ENCODE measurements around the gene XYLT2.
"Not testable (repeated sequence)": the region's sequence is repeated elsewhere in the genome, so short reads cannot be mapped to it uniquely, and the experiment has no call there.

XYLT2 gene

DNA sequence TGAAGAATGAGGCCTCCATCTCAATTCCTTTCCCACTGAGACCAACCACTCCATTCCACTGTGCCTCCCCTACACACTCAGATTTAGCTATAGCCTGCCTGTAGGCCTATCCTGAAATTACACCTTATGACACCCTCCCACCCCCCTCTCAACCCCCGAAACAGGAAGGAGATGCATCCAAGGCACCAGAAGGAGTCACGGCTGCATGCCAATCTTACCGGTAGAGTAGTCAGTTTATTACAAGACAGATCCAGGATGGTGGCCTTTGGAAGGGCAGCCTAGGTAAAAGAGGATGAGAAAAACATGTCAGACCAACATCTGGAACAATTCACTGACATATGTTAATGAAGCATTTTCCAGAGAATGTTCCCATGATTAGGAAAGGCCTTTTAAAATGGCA, 48.8 kb downstream of the XYLT2 start:
- Mint-ChIP-seq H3K9me3 (peaks cover 7% of the 10 kb centered on the region), H3K27me3 (ENCODE audit: low read depth) (no peaks in the 10 kb centered on the region), H3K36me3 (ENCODE audit: low read depth) (peaks cover 52% of the 10 kb centered on the region), H3K4me1 (ENCODE audit: low read depth) (peaks cover 20% of the 10 kb centered on the region), H3K4me3 (peak overlapping the region; percentile 100), H3K27ac (no peak overlapping the region)
- DNase-seq (ENCODE audit: low spot score), result no peak

DNA sequence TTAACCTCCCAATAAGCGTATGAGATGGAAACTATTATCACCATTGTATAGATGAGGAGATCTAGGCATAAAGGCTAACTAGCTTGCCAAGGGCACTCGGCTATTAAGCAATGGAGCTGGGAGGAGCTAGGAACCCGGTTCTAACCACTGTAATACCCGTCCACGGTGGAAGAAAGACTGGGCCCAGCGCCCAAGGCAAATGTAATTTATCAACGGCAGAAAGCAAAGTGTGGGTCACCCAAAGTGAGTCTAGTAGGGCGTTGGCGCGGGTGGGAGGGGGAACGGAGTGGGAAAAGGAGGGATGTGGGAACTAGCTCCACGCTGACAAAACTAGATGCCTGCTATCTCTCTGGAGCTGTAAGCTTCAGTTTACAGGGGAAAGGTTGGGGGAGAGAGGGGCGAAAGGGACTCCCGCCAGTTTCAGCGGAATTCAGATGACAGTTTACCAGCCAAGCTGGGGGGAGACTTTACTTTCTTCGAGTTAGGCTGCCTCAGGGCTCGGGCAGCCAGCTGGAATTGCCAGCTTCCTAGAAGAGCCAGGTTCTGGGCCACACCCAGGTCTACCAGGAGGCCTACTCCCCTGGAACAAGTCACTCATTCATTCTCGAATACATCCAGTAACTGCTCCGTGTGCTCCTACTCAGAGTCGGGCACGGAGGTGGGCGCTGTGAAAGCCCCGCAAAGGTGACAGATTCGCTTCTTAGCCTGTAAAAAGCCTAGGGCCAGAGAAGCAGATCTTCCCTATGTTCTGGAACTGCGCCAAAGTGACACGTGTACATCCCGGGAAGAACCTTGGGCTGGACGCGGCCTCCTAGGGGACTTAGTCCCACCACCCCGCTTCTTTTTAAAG, 50.6 kb downstream of the XYLT2 start:
- no peak for DNase-seq (ENCODE audit: low spot score)
- Mint-ChIP-seq H3K9me3 (peaks cover 8% of the 10 kb centered on the region), H3K36me3 (ENCODE audit: low read depth) (peaks cover 40% of the 10 kb centered on the region), H3K27me3 (ENCODE audit: low read depth) (no peaks in the 10 kb centered on the region), H3K4me3 (peak overlapping the region; percentile 100), H3K4me1 (ENCODE audit: low read depth) (peaks cover 20% of the 10 kb centered on the region), H3K27ac (peak overlapping the region; percentile 98)

DNA sequence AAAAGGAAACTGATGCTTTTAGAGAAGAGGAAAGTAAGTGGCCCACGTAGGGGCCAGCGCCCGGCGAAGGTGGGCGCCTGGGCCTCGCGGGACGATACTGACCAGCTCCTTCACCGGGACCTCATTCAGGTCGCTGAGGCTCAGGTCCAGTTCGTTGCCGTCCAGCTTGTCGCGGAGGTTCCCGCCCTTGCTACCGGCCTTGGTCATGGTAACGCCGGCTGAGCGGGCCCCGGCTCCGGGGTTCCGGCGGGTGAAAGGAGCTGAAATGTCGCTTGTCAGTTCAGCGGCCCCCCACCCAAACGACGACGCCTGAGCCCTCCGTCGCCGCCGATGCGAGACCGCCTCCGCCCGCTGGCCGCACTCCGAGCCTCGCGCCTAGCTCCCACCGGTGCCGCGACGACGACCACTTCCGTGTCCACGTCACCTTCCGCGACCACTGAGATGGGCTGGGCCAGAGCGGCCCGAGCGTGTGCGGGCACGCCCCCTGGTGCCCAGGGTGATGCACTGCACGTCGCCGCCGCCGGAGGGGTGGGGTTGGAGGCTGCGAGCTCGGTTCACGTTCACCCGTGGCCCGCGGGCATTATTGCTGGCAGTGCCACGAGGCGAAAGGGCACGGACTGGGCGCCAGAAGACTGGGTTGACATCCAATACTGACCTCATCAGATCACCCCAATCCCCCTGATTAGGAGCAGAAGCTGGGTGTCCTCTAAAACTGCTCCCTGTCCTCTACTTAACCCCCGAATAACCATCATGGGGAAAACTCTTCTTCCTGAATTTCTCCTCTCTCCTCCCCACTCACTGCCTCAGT, 51.4 kb downstream of the XYLT2 start, which contains the start of gene LRRC59:
TSS of gene LRRC59 (minus strand) at position 413 of the 808 bp plus-strand sequence. CDS start at position 207, 206 bp downstream.
- peak within 1 kb of the TSS; percentile 98 for H3K27ac Mint-ChIP-seq

DNA sequence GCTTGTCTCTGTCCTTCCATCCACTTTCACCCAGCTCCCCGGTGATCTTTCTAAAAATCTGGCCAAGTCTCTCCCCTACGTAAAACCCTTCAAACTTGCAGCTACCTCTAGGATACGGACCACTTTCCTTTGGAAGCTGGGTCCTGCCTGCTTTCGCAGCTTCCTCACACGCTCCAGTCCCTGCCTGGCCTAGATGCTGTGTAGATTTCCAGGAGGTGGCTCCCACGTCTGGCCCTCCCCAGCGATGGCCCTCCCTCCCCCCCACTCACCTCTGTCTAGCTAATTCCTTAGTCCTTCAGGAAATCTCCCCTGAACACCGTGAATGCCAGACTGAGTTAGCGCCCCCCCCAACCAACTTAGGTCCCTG, 52.0 kb downstream of the XYLT2 start:
- Mint-ChIP-seq H3K27ac (peak overlapping the region; percentile 98), H3K9me3 (peaks cover 8% of the 10 kb centered on the region), H3K4me1 (ENCODE audit: low read depth) (peaks cover 20% of the 10 kb centered on the region), H3K4me3 (peak overlapping the region; percentile 100), H3K36me3 (ENCODE audit: low read depth) (peaks cover 31% of the 10 kb centered on the region), H3K27me3 (ENCODE audit: low read depth) (no peaks in the 10 kb centered on the region)
- DNase-seq (ENCODE audit: low spot score), result no peak

More for the DNA sequence above, 51.4 kb downstream of the XYLT2 start, which contains the start of gene LRRC59:
- Mint-ChIP-seq H3K9me3 (peaks cover 8% of the 10 kb centered on the region), H3K27me3 (ENCODE audit: low read depth) (no peaks in the 10 kb centered on the region), H3K36me3 (ENCODE audit: low read depth) (peaks cover 33% of the 10 kb centered on the region), H3K4me1 (ENCODE audit: low read depth) (peaks cover 20% of the 10 kb centered on the region), H3K4me3 (peak within 1 kb of the TSS; percentile 100)
- DNase-seq (ENCODE audit: low spot score), result peak; percentile 92

DNA sequence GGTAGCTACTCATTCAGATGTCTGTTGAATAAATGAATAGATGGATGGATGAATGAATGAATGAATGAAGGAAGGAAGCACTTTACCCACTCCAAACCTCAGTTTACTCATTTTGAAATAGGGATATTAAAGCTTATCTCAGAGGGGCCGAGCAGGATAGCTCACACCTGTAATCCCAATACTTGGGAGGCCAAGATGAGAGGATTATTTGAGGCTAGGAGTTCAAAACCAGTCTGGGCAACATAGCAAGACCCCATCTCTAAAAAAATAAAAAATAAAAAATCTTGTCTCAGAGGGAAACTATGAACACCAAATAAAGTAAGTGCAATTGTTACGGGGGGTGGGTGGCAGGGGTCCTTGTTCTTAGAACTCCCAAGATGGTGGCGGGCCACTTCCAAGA, 52.7 kb downstream of the XYLT2 start:
- not testable (repeated sequence) for H3K9me3 Mint-ChIP-seq; H3K27ac Mint-ChIP-seq; DNase-seq (ENCODE audit: low spot score); H3K27me3 Mint-ChIP-seq (ENCODE audit: low read depth); H3K4me3 Mint-ChIP-seq
- peaks cover 18% of the 10 kb centered on the region for H3K4me1 Mint-ChIP-seq (ENCODE audit: low read depth)
- peaks cover 24% of the 10 kb centered on the region for H3K36me3 Mint-ChIP-seq (ENCODE audit: low read depth)

DNA sequence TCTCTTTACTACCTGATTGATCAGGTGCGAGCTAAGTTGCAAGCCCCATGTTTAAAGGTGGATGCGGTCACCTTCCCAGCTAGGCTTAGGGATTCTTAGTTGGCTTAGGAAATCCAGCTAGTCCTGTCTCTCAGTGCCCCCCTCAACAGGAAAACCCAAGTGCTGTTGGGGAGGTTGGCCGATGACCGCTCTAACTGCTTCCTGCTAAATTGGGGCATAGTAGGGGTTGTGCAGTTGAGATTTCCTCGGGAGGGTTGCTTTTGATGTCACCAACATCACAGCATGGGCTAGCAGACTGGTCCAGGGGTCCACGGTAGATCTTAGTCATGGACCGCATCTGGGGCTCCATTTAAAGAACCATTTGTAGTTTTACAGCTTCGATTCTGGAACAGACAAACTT, 53.7 kb downstream of the XYLT2 start:
- not testable (repeated sequence) for H3K27me3 Mint-ChIP-seq (ENCODE audit: low read depth); H3K4me3 Mint-ChIP-seq; H3K27ac Mint-ChIP-seq; H3K9me3 Mint-ChIP-seq; DNase-seq (ENCODE audit: low spot score)
- peaks cover 18% of the 10 kb centered on the region for H3K4me1 Mint-ChIP-seq (ENCODE audit: low read depth)
- peaks cover 18% of the 10 kb centered on the region for H3K36me3 Mint-ChIP-seq (ENCODE audit: low read depth)

DNA sequence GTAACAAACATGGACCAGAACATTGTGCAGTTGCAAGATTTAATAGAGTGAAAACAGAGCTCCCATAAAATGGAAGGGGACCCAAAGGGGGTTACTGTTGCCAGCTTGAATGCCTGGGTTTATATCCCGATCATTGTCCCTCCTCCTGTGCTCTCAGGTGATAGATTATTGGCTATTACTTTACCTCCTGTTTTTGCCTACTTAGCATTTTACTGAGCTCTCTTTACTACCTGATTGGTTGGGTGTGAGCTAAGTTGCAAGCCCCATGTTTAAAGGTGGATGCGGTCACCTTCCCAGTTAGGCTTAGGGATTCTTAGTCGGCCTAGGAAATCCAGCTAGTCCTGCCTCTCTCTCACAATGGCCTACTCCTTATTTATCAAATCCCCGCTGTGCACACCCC, 59.4 kb downstream of the XYLT2 start:
- not testable (repeated sequence) for H3K4me1 Mint-ChIP-seq (ENCODE audit: low read depth); H3K36me3 Mint-ChIP-seq (ENCODE audit: low read depth); DNase-seq (ENCODE audit: low spot score); H3K9me3 Mint-ChIP-seq; H3K4me3 Mint-ChIP-seq; H3K27ac Mint-ChIP-seq
- peaks cover 20% of the 10 kb centered on the region for H3K27me3 Mint-ChIP-seq (ENCODE audit: low read depth)

DNA sequence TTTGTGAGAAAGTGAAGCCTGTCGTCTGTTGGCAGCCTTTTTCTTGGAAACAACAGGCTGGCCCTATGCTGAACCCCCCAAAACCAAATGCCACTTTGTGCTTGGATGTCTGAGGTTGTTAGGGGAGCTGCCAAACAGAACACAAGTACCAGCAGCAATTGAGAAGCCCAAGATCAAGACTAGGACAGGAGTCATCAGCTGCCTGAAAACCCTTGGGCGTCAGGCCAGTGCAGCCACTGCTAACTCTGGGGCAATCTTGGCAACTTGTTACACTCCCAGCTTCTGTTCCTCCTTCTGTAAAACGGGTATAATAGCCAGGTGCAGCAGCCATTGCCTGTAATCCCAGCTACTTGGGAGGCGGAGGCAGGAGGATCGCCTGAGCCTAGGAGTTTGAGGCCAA, 60.7 kb downstream of the XYLT2 start:
- H3K27me3 Mint-ChIP-seq (ENCODE audit: low read depth), result peaks cover 21% of the 10 kb centered on the region
- DNase-seq (ENCODE audit: low spot score), result no peak
- peaks cover 5% of the 10 kb centered on the region for H3K4me1 Mint-ChIP-seq (ENCODE audit: low read depth)
- H3K9me3 Mint-ChIP-seq, result no peaks in the 10 kb centered on the region
- no peak overlapping the region for H3K4me3 Mint-ChIP-seq
- H3K27ac Mint-ChIP-seq, result no peak overlapping the region
- H3K36me3 Mint-ChIP-seq (ENCODE audit: low read depth), result no peaks in the 10 kb centered on the region

DNA sequence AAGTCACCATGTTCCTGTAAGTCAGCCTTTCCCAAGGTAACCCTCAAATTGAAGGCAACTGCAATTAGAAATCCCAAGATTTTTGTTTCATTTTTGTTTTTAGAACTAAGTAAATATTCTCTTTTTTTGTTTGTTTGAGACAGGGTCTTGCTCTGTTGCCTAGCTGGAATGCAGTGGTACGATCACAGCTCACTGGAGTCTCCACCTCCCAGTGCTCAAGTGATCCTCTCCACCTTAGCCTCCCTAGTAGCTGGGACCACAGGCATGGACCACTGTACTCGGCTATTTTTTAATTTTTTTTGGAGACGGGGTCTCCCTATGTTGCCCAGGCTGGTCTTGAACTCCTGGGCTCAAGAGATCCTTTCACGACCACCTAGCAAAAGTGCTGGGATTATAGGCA, 62.0 kb downstream of the XYLT2 start:
- Mint-ChIP-seq H3K27ac (no peak overlapping the region), H3K27me3 (ENCODE audit: low read depth) (peaks cover 30% of the 10 kb centered on the region), H3K4me1 (ENCODE audit: low read depth) (peaks cover 5% of the 10 kb centered on the region), H3K9me3 (no peaks in the 10 kb centered on the region), H3K4me3 (no peak overlapping the region), H3K36me3 (ENCODE audit: low read depth) (no peaks in the 10 kb centered on the region)
- DNase-seq (ENCODE audit: low spot score), result no peak
